ENCODE data around the gene RPN1. TPM values are rescaled to one million over a fixed set of nuclear protein-coding genes. Genes with fewer than 3 reads are reported as not detected.

The RPN1 gene
- total RNA-seq, 2 donors from 2014 or later: 117 TPM

DNA sequence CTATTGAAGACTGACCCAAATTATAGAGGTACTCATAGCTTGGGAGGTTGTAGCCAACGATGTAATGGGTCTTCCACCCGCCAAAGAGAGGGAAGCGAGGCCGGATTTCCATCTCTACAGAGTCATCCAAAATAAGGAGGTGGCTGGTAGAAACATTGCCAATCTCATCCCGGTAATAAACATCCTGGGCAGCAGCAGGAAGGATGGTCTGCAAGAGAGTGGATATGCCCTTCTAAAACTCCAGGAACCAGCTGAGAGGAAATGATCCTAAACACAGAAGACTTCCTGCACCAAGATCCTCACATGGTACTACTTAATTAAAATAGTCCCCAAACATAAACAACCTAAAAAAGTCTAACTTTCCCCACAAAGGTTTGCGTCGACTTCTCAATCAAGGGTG is 20.7 kb downstream of the RPN1 start:
- H3K36me3 Mint-ChIP-seq (ENCODE audit: low read depth): peaks cover 8% of the 10 kb centered on the region
- H3K9me3 ChIP-seq (ENCODE audit: control insufficient read depth, low read length, poor library complexity, severe bottlenecking): no peaks in the 10 kb centered on the region
- no peak for DNase-seq

GRCh38 chr3:128625409-128625945 is 25.1 kb downstream of the RPN1 start:
- H3K27ac Mint-ChIP-seq: peak overlapping the region; percentile 34
- H3K36me3 Mint-ChIP-seq (ENCODE audit: low read depth): peaks cover 11% of the 10 kb centered on the region
- ATAC-seq: no peak

More for the DNA sequence above, 20.7 kb downstream of the RPN1 start:
- Mint-ChIP-seq H3K27ac (no peak overlapping the region), H3K27me3 (no peaks in the 10 kb centered on the region), H3K4me3 (no peak overlapping the region), H3K4me1 (peaks cover 9% of the 10 kb centered on the region)
- ATAC-seq: no peak

DNA sequence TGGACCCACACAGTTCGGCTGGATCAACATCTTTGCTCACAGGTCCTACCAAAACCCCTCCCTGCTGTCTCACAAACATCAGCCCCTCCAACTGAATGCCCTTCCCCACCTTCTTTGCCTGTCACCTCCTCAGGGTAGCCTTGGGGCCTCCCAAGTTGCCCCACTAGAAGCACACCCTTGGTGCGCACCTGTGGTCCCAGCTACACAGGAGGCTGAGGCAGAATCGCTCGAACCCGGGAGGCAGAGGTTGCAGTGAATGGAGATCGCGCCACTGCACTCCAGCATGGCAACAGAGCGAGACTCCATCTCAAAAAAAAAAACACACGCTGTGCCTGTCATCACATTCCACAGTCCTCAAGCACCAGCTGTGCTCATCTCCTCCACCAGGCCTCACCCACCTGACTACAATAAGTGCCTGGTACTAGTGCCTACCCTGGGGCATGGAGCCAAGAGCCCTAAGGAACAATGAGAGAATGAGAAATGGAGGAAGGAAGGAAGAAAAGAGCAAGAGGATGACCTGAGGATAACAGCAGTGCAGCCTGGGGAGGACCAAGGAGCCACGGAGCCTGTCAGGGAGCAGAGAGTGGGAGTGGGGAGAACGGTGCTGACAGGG is 26.0 kb downstream of the RPN1 start:
- no peak for ATAC-seq
- peak overlapping the region; percentile 74 for H3K27ac Mint-ChIP-seq
- no peaks in the 10 kb centered on the region for H3K27me3 Mint-ChIP-seq

More at GRCh38 chr3:128625409-128625945, 25.1 kb downstream of the RPN1 start:
- H3K9me3 ChIP-seq (ENCODE audit: control insufficient read depth, low read length, poor library complexity, severe bottlenecking): no peaks in the 10 kb centered on the region
- Mint-ChIP-seq H3K4me3 (no peak overlapping the region), H3K4me1 (peaks cover 12% of the 10 kb centered on the region), H3K27me3 (no peaks in the 10 kb centered on the region)
- no peak for DNase-seq

DNA sequence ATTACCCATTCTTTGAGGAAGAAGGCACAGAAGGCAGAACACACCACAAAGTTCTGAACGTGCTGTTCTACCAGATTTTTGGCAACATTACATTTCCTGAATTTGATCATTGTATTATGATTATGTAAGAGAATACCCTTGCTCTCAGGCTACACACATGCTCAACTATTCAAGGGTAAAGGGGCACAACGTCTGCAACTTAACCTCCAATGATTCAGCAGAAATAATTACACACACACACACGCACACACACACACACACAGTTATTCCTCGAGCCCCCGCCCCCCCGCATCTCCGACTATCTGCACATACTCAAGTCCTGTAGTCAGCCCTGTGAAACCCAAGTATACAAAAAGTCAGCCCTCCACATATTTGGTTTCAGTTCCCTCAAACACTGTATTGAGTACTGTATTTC is 26.8 kb downstream of the RPN1 start:
- H3K36me3 Mint-ChIP-seq (ENCODE audit: low read depth): peaks cover 12% of the 10 kb centered on the region

More for the DNA sequence above, 26.0 kb downstream of the RPN1 start:
- H3K9me3 ChIP-seq (ENCODE audit: control insufficient read depth, low read length, poor library complexity, severe bottlenecking): no peaks in the 10 kb centered on the region
- no peak overlapping the region for H3K4me3 Mint-ChIP-seq
- no peak for DNase-seq
- peaks cover 13% of the 10 kb centered on the region for H3K4me1 Mint-ChIP-seq
- H3K36me3 Mint-ChIP-seq (ENCODE audit: low read depth): peaks cover 11% of the 10 kb centered on the region

GRCh38 chr3:128621931-128622330 is 28.7 kb downstream of the RPN1 start:
- DNase-seq: no peak

More for the DNA sequence above, 26.8 kb downstream of the RPN1 start:
- no peak for DNase-seq
- H3K4me1 Mint-ChIP-seq: peaks cover 21% of the 10 kb centered on the region
- H3K9me3 ChIP-seq (ENCODE audit: control insufficient read depth, low read length, poor library complexity, severe bottlenecking): no peaks in the 10 kb centered on the region
- H3K4me3 Mint-ChIP-seq: no peak overlapping the region
- peak overlapping the region; percentile 74 for H3K27ac Mint-ChIP-seq
- ATAC-seq: no peak
- H3K27me3 Mint-ChIP-seq: no peaks in the 10 kb centered on the region

GRCh38 chr3:128621234-128621633 is 29.4 kb downstream of the RPN1 start:
- Mint-ChIP-seq H3K4me1 (peaks cover 26% of the 10 kb centered on the region), H3K4me3 (no peak overlapping the region), H3K36me3 (ENCODE audit: low read depth) (peaks cover 15% of the 10 kb centered on the region), H3K27me3 (no peaks in the 10 kb centered on the region), H3K27ac (peak overlapping the region; percentile 98)
- DNase-seq (no peak), ATAC-seq (no peak)
- H3K9me3 ChIP-seq (ENCODE audit: control insufficient read depth, low read length, poor library complexity, severe bottlenecking): no peaks in the 10 kb centered on the region

More at GRCh38 chr3:128621931-128622330, 28.7 kb downstream of the RPN1 start:
- H3K27ac Mint-ChIP-seq: no peak overlapping the region
- H3K9me3 ChIP-seq (ENCODE audit: control insufficient read depth, low read length, poor library complexity, severe bottlenecking): no peaks in the 10 kb centered on the region
- H3K27me3 Mint-ChIP-seq: no peaks in the 10 kb centered on the region
- ATAC-seq: no peak
- H3K36me3 Mint-ChIP-seq (ENCODE audit: low read depth): peaks cover 15% of the 10 kb centered on the region
- peaks cover 29% of the 10 kb centered on the region for H3K4me1 Mint-ChIP-seq
- no peak overlapping the region for H3K4me3 Mint-ChIP-seq

DNA sequence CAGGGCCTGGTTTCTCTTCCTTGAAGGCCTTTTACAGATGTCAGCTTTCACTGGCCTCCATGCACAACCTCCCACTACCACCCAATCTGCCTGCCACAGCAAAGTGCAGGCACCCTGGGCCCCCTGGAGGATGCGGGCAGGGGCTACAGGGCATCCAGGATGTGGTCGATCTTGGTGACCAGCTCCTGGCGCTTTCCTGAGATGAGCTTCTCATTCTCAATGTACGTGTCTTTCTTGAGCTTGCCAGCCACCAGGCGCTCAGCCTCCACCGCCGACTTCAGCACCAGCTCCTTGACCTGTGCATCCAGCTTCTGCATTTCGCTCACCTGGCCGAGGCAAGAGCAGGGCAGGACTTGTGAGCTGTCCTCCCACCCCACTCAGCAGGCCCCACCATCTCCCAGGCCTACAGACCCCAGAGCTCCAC is 30.3 kb downstream of the RPN1 start:
- ATAC-seq (no peak), DNase-seq (no peak)
- H3K4me1 Mint-ChIP-seq: peaks cover 26% of the 10 kb centered on the region
- H3K36me3 Mint-ChIP-seq (ENCODE audit: low read depth): peaks cover 12% of the 10 kb centered on the region
- no peaks in the 10 kb centered on the region for H3K9me3 ChIP-seq (ENCODE audit: control insufficient read depth, low read length, poor library complexity, severe bottlenecking)
- no peaks in the 10 kb centered on the region for H3K27me3 Mint-ChIP-seq
- H3K4me3 Mint-ChIP-seq: no peak overlapping the region
- H3K27ac Mint-ChIP-seq: peak overlapping the region; percentile 98

DNA sequence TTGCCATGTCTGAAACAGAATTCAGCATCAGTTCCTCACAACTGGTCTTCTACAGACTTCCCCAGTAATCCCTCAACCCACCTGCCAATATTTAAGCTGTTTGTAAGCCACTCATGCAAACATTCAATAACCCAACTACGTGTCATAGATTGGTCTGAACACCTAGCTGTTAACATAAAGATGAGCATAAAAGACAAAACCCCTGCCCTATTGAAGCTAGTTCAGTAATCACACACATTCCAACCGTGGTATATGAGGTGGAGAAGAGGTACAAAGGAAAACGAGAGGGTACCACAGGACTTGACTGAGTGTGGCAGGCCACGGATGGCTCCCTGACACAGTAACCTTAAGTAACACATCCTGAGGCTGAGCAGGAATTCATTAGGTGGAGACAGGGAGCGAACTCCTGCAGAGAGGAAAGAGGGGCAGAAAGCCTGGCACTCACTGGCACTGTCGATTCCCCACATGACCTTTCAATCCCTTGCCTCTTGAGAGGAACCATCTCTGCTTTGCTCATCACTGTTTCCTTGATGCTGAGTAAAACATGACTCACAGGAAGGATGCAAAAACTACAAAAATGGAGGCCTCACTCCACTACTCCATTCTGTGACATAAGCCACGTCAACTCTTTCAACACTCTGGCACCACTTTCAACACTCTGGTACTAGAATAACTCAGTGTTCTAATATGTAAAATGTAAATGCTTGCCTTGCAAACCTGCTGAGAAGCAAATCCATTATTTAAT is 31.3 kb downstream of the RPN1 start:
- H3K36me3 Mint-ChIP-seq (ENCODE audit: low read depth): peaks cover 9% of the 10 kb centered on the region
- peak overlapping the region; percentile 98 for H3K4me3 Mint-ChIP-seq
- H3K27ac Mint-ChIP-seq: peak overlapping the region; percentile 98
- ATAC-seq (no peak), DNase-seq (no peak)
- H3K9me3 ChIP-seq (ENCODE audit: control insufficient read depth, low read length, poor library complexity, severe bottlenecking): no peaks in the 10 kb centered on the region
- H3K4me1 Mint-ChIP-seq: peaks cover 24% of the 10 kb centered on the region
- H3K27me3 Mint-ChIP-seq: no peaks in the 10 kb centered on the region

- peaks cover 9% of the 10 kb centered on the region for H3K36me3 Mint-ChIP-seq (ENCODE audit: low read depth)
- DNase-seq (no peak), ATAC-seq (no peak)
- peaks cover 24% of the 10 kb centered on the region for H3K4me1 Mint-ChIP-seq
- no peaks in the 10 kb centered on the region for H3K9me3 ChIP-seq (ENCODE audit: control insufficient read depth, low read length, poor library complexity, severe bottlenecking)
- peak overlapping the region; percentile 98 for H3K4me3 Mint-ChIP-seq
- peak overlapping the region; percentile 98 for H3K27ac Mint-ChIP-seq
- H3K27me3 Mint-ChIP-seq: no peaks in the 10 kb centered on the region
Observed at GRCh38 chr3:128618398-128618726, 32.3 kb downstream of the RPN1 start.

DNA sequence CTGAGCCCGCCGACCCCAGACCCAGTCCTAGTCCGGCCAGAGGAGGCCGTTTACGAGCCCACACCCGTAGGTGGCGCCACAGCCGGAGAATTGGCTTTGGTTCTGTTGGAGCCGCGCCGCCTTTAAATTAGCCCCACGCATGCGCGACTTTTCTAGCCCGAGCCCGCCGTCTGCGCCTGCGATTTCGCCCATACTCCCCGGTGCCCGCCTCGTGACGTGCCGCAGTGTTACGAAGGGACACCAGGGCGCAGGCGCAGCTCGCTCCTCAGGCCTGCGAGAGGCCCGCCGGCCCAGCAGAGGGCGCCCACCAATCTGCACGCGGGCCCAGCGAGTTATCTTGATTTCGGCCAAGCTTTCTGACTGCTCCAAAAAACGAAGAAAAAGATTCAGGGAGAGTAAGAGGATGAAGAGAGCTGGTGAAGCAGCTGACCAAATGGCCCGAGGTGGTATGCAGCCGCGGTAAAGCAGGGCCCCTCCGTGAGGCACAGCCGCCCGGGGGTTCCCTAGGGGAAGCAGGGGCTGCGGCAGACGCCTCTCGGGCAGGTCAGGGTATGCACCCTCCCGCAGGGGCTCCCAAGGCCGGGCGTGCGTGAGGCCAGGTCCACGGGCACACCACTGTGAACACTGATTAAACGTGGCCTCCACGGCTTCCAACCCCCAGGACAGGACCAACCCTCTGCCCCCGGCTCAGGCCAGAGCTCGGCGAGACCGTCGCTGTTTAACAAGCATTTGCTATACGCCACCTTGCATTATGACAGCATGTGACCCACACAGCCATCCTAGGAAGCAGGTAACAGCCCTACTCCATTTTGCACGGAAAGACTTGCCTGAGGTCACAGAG is 32.8 kb downstream of the RPN1 start:
- Mint-ChIP-seq H3K4me3 (peak overlapping the region; percentile 98), H3K36me3 (ENCODE audit: low read depth) (peaks cover 9% of the 10 kb centered on the region), H3K27ac (peak overlapping the region; percentile 98), H3K4me1 (peaks cover 24% of the 10 kb centered on the region), H3K27me3 (no peaks in the 10 kb centered on the region)
- H3K9me3 ChIP-seq (ENCODE audit: control insufficient read depth, low read length, poor library complexity, severe bottlenecking): no peaks in the 10 kb centered on the region
- DNase-seq (peak; percentile 97 to 99 (median 99)), ATAC-seq (peak; percentile 92)

- Mint-ChIP-seq H3K4me3 (peak overlapping the region; percentile 98), H3K4me1 (peaks cover 24% of the 10 kb centered on the region), H3K36me3 (ENCODE audit: low read depth) (peaks cover 9% of the 10 kb centered on the region), H3K27ac (peak overlapping the region; percentile 98), H3K27me3 (no peaks in the 10 kb centered on the region)
- peak; percentile 27 for ATAC-seq
- no peaks in the 10 kb centered on the region for H3K9me3 ChIP-seq (ENCODE audit: control insufficient read depth, low read length, poor library complexity, severe bottlenecking)
- no peak for DNase-seq
Observed at GRCh38 chr3:128617270-128617556, 33.4 kb downstream of the RPN1 start.

- DNase-seq (no peak), ATAC-seq (no peak)
- Mint-ChIP-seq H3K27ac (peak overlapping the region; percentile 98), H3K36me3 (ENCODE audit: low read depth) (peaks cover 9% of the 10 kb centered on the region), H3K27me3 (no peaks in the 10 kb centered on the region), H3K4me3 (peak overlapping the region; percentile 98), H3K4me1 (peaks cover 22% of the 10 kb centered on the region)
- H3K9me3 ChIP-seq (ENCODE audit: control insufficient read depth, low read length, poor library complexity, severe bottlenecking): no peaks in the 10 kb centered on the region
Observed at GRCh38 chr3:128616516-128617269, 33.9 kb downstream of the RPN1 start.
